DND-41 (cell line): ENCODE data around the gene ZNF32.

Experiments
- ATAC-seq: fragments of 200-7000 bp; cut with Tn5 transposase; 3 replicates; pipeline ENCODE4 v1.9.1; 2021; ENCODE audit warnings: low read depth; ENCODE audit not compliant: insufficient read depth
- DNase-seq: peaks from one replicate; pipeline ENCODE4 v3.0.0-alpha.2; 2020
- H2AFZ ChIP-seq: 2 replicates; pipeline ENCODE4 v1.6.0; 2012; ENCODE audit warnings: low read depth, low read length
- H3K27ac ChIP-seq: 2 replicates; pipeline ENCODE4 v1.5.1; 2012; ENCODE audit warnings: low read length, inconsistent platforms
- H3K27me3 ChIP-seq: fragments of 200-600 bp; sonication (generic); 2 replicates; pipeline ENCODE4 v1.6.0; 2012; ENCODE audit warnings: low read length, mild to moderate bottlenecking, inconsistent platforms; ENCODE audit not compliant: insufficient read depth, poor library complexity
- H3K36me3 ChIP-seq: 2 replicates; pipeline ENCODE4 v1.5.1; 2012; ENCODE audit warnings: low read length, inconsistent platforms; ENCODE audit not compliant: insufficient read depth
- H3K4me1 ChIP-seq: 2 replicates; pipeline ENCODE4 v1.5.1; 2012; ENCODE audit warnings: mild to moderate bottlenecking, low read length; ENCODE audit not compliant: insufficient read depth
- H3K4me2 ChIP-seq: 2 replicates; pipeline ENCODE4 v1.6.0; 2012; ENCODE audit warnings: mild to moderate bottlenecking, moderate library complexity, low read length, inconsistent platforms; ENCODE audit not compliant: insufficient read depth
- H3K4me3 ChIP-seq, 2 experiments: fragments of 200-600 bp in 1 of 2; shearing (Covaris generic) in 1 of 2; 2 replicates each; pipeline ENCODE4 v1.5.1; 2012 to 2016; ENCODE audit warnings: inconsistent platforms in 2 of 2, low read length in 2 of 2, mild to moderate bottlenecking in 2 of 2, low read depth in 1 of 2, moderate library complexity in 1 of 2
- H3K79me2 ChIP-seq: 2 replicates; pipeline ENCODE4 v1.6.0; 2012; ENCODE audit warnings: low read length, inconsistent platforms; ENCODE audit not compliant: insufficient read depth
- H3K9ac ChIP-seq: 2 replicates; pipeline ENCODE4 v1.6.0; 2012; ENCODE audit warnings: low read depth, mild to moderate bottlenecking, inconsistent platforms, low read length, moderate library complexity
- H3K9me3 ChIP-seq: 2 replicates; pipeline ENCODE4 v1.5.1; 2012; ENCODE audit warnings: low read length, moderate library complexity, mild to moderate bottlenecking, inconsistent platforms; ENCODE audit not compliant: insufficient read depth, severe bottlenecking
- H4K20me1 ChIP-seq: 2 replicates; pipeline ENCODE4 v1.6.0; 2012; ENCODE audit warnings: low read length; ENCODE audit not compliant: insufficient read depth
- EZH2 ChIP-seq: IDR thresholded peaks from 3 replicates; pipeline ENCODE4 v1.6.1; 2012; ENCODE audit warnings: borderline replicate concordance, low read depth, mild to moderate bottlenecking, moderate library complexity, low read length, inconsistent platforms; ENCODE audit not compliant: severe bottlenecking
- TF ChIP-seq, protein P1 (sequence below): IDR thresholded peaks from 2 replicates; pipeline ENCODE4 v1.5.1; 2012; ENCODE audit warnings: borderline replicate concordance, low read length, moderate library complexity, mild to moderate bottlenecking; ENCODE audit not compliant: poor library complexity, severe bottlenecking; ENCODE audit errors: extremely low read depth

Gene ZNF32

DNA sequence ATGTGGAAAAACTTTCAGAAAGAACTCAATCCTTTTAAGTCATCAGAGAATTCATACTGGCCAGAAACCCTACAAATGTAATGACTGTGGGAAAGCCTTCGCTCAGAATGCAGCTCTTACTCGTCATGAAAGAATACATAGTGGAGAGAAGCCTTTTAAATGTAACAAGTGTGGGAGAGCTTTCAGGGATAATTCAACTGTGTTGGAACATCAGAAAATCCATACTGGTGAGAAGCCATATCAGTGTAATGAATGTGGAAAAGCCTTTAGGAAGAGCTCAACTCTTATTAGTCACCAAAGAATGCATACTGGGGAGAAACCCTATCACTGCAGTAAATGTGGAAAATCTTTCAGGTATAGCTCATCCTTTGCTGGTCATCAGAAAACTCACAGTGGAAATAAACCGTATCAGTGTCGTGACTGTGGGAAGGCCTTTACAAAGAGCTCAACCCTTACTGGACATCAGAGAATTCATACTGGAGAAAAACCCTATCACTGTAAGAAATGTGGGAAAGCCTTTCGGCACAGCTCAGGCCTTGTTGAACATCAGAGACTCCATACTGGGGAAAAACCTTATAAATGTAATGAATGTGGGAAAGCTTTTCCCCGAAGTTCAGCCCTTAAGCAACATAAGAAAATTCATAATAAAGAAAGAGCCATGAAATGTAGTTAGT, 31.8 kb downstream of the ZNF32 start:
- Histone ChIP-seq H3K79me2 (peaks cover 45% of the 10 kb centered on the region), H3K27ac (no peak overlapping the region), H3K4me2 (no peak overlapping the region), H2AFZ (no peak overlapping the region), H3K36me3 (peaks cover 55% of the 10 kb centered on the region), H3K9ac (no peak overlapping the region), H3K27me3 (no peaks in the 10 kb centered on the region), H3K9me3 (peaks cover 27% of the 10 kb centered on the region), H3K4me1 (peaks cover 18% of the 10 kb centered on the region), H3K4me3 (no peak overlapping the region), H4K20me1 (no peaks in the 10 kb centered on the region)
- TF ChIP-seq EZH2 = no peak
- TF ChIP-seq, protein P1, sequence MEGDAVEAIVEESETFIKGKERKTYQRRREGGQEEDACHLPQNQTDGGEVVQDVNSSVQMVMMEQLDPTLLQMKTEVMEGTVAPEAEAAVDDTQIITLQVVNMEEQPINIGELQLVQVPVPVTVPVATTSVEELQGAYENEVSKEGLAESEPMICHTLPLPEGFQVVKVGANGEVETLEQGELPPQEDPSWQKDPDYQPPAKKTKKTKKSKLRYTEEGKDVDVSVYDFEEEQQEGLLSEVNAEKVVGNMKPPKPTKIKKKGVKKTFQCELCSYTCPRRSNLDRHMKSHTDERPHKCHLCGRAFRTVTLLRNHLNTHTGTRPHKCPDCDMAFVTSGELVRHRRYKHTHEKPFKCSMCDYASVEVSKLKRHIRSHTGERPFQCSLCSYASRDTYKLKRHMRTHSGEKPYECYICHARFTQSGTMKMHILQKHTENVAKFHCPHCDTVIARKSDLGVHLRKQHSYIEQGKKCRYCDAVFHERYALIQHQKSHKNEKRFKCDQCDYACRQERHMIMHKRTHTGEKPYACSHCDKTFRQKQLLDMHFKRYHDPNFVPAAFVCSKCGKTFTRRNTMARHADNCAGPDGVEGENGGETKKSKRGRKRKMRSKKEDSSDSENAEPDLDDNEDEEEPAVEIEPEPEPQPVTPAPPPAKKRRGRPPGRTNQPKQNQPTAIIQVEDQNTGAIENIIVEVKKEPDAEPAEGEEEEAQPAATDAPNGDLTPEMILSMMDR = no peak
- DNase-seq = no peak
- no peak for ATAC-seq

DNA sequence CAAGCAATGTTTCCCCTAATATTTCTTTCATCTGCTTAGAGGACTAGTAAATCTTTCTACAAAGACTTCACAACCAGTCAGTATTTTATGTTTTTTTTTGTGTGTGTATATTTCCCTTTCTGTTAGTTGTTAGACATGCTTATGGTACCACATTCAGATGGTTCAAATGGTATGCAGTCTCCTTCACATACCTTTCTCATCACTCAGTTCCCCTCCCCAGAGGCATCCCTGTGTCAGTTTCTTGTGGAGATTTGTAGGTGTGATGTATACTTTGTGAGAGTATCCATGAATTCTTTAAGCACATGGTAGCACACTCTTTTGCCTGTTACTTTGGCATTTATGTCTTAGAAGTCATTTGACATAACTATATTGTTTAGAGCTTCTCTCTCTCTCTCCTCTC, 38.0 kb downstream of the ZNF32 start:
- Histone ChIP-seq H2AFZ (no peak overlapping the region), H3K27me3 (no peaks in the 10 kb centered on the region), H3K36me3 (peaks cover 49% of the 10 kb centered on the region), H3K27ac (no peak overlapping the region), H3K9ac (no peak overlapping the region), H3K79me2 (peaks cover 19% of the 10 kb centered on the region), H3K4me3 (no peak overlapping the region), H4K20me1 (no peaks in the 10 kb centered on the region), H3K4me1 (peaks cover 28% of the 10 kb centered on the region), H3K9me3 (peaks cover 6% of the 10 kb centered on the region), H3K4me2 (no peak overlapping the region)
- no peak for DNase-seq
- no peak for TF ChIP-seq EZH2
- TF ChIP-seq, protein P1 = no peak
- no peak for ATAC-seq

DNA sequence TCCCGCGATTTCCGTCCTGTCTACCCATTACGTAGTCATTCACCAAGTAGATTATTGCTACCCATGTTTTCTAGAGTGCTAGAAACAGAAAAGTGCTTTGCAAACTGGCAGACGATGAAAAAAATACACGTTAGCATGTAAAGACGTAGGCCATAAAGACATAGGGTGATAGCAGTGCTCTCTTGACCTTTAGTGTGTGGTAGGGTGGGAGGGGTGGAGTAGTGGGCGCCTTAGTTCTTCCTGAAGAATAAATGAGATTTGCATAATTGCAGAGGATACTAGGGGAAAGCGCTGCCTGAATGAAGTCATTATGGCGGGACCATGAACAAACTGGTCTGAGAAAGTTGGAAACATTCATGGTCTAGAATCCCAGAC, 41.5 kb downstream of the ZNF32 start:
- H3K4me2 ChIP-seq = peak overlapping the region; percentile 89
- peaks cover 29% of the 10 kb centered on the region for H3K4me1 ChIP-seq
- peak overlapping the region; percentile 90 for H2AFZ ChIP-seq
- H3K27ac ChIP-seq = peak overlapping the region; percentile 78
- no peaks in the 10 kb centered on the region for H3K27me3 ChIP-seq
- H3K9me3 ChIP-seq = no peaks in the 10 kb centered on the region
- no peaks in the 10 kb centered on the region for H4K20me1 ChIP-seq
- peak overlapping the region; percentile 69 for H3K9ac ChIP-seq
- DNase-seq (no peak), ATAC-seq (no peak)
- peaks cover 25% of the 10 kb centered on the region; the same call in 1 of the 2 replicates for H3K36me3 ChIP-seq
- no peak for TF ChIP-seq EZH2
- TF ChIP-seq, protein P1 = no peak
- H3K4me3 ChIP-seq = peak overlapping the region; percentile 55 to 86; a peak in 3 of 4 replicates
- peaks cover 9% of the 10 kb centered on the region for H3K79me2 ChIP-seq
